HL-60 (cell line): ENCODE results near the gene CRNKL1.

Experiments used
- DNase-seq, 2 experiments: peaks; one replicate each; pipeline ENCODE4 v3.0.0-alpha.2; 2010 to 2020; ENCODE audit warnings: low read depth in 1 of 2, low spot score in 1 of 2
- H3K27ac ChIP-seq: fragments of 250-450 bp; sonication (Bioruptor Pico); replicated peaks from 2 replicates; pipeline ENCODE4 v1.5.1; 2020; ENCODE audit warnings: mild to moderate bottlenecking, moderate library complexity
- H3K27me3 ChIP-seq: fragments of 250-450 bp; sonication (Bioruptor Pico); 2 replicates; pipeline ENCODE4 v1.5.1; 2021; ENCODE audit warnings: mild to moderate bottlenecking, moderate library complexity; ENCODE audit not compliant: insufficient read depth, poor library complexity, severe bottlenecking
- H3K4me3 ChIP-seq: replicated peaks from 2 replicates; pipeline ENCODE4 v1.5.1; 2011; ENCODE audit warnings: mild to moderate bottlenecking, control low read depth, low read length; ENCODE audit not compliant: insufficient read depth
- CTCF ChIP-seq: IDR thresholded peaks from one replicate; pipeline ENCODE4 v1.5.1; 2011; ENCODE audit warnings: low read length, control low read depth, inconsistent platforms; ENCODE audit not compliant: insufficient read depth
- GABPA ChIP-seq: IDR thresholded peaks from 2 replicates; pipeline ENCODE4 v1.6.1; 2012; ENCODE audit warnings: low read depth
- POLR2AphosphoS5 ChIP-seq: IDR thresholded peaks from 2 replicates; pipeline ENCODE4 v1.6.1; 2012; ENCODE audit warnings: low read depth
- SPI1 ChIP-seq: IDR thresholded peaks from 2 replicates; pipeline ENCODE4 v1.6.1; 2012; ENCODE audit warnings: low read depth, mild to moderate bottlenecking, borderline replicate concordance
- TF ChIP-seq, protein P1 (sequence below): IDR thresholded peaks from 2 replicates; pipeline ENCODE4 v1.6.1; 2012; ENCODE audit warnings: low read depth; ENCODE audit not compliant: insufficient replicate concordance

Gene CRNKL1

DNA sequence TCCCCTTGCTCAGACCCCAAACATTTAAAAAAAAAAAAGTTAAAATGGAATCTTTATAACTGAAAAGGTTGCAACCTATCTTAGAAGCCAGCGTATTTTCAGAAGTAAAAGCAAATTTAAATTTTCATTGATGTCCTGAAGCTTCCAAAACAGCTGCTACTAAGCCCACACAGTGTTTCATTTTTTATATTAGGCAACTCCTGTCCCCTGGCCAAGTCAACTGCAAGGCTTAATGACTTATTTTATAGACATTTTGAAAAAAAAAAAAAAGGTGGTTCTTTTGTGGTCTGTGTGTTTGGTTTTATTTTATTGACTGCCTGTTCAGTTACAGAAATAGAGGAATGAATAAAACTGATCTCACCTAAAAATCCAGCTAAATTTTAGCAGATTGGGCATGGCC lies 13.1 kb upstream of the CRNKL1 start:
- DNase-seq: no peak

DNA sequence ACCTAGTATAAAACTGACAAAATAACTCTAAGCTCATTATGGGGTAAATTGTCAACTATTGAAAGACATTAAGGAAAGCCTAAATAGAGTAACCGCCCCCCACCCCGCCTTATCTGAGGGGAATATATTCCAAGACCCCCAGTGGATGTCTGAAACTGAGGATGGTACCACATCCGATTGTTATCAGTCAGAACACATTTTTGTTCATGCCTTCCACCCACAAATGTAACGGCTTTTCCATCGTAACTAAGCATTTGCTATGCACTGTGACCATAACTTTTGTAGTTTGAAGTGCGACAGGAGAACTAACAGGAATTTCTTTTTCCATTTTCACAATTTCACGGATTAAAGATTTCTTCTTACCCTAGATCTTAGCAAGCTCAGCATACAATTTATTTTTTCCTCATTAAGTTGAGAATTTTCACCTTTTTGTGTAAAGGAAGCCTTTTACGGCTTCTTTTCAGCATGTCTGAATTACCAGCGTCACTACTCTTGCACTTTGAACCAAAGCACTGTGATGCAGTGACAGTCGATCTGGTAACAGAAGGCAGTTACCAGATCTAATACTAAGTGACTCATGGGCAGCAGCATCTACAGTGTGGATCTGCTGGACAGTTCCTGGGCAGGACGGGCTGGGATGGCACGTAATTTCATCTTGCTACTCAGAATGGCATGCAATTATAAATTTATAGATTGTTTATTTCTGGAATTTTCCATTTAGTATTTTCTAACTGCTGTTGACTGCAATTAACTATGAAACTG lies 11.9 kb upstream of the CRNKL1 start:
- H3K4me3 ChIP-seq: no peak overlapping the region
- no peak overlapping the region for H3K27ac ChIP-seq
- TF ChIP-seq, protein P1, sequence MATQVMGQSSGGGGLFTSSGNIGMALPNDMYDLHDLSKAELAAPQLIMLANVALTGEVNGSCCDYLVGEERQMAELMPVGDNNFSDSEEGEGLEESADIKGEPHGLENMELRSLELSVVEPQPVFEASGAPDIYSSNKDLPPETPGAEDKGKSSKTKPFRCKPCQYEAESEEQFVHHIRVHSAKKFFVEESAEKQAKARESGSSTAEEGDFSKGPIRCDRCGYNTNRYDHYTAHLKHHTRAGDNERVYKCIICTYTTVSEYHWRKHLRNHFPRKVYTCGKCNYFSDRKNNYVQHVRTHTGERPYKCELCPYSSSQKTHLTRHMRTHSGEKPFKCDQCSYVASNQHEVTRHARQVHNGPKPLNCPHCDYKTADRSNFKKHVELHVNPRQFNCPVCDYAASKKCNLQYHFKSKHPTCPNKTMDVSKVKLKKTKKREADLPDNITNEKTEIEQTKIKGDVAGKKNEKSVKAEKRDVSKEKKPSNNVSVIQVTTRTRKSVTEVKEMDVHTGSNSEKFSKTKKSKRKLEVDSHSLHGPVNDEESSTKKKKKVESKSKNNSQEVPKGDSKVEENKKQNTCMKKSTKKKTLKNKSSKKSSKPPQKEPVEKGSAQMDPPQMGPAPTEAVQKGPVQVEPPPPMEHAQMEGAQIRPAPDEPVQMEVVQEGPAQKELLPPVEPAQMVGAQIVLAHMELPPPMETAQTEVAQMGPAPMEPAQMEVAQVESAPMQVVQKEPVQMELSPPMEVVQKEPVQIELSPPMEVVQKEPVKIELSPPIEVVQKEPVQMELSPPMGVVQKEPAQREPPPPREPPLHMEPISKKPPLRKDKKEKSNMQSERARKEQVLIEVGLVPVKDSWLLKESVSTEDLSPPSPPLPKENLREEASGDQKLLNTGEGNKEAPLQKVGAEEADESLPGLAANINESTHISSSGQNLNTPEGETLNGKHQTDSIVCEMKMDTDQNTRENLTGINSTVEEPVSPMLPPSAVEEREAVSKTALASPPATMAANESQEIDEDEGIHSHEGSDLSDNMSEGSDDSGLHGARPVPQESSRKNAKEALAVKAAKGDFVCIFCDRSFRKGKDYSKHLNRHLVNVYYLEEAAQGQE: peak; percentile 70
- no peak for TF ChIP-seq SPI1
- H3K27me3 ChIP-seq: peaks cover 13% of the 10 kb centered on the region
- no peak for DNase-seq

More for the DNA sequence above, 13.1 kb upstream of the CRNKL1 start:
- Histone ChIP-seq H3K27ac (no peak overlapping the region), H3K27me3 (peaks cover 13% of the 10 kb centered on the region), H3K4me3 (no peak overlapping the region)
- TF ChIP-seq CTCF (no peak), POLR2AphosphoS5 (no peak), GABPA (no peak), SPI1 (no peak)
- TF ChIP-seq, protein P1: no peak

GRCh38 chr20:20060234-20060998 lies 8.2 kb upstream of the CRNKL1 start:
- TF ChIP-seq, protein P1: no peak
- TF ChIP-seq SPI1: no peak
- no peak for TF ChIP-seq CTCF
- TF ChIP-seq GABPA: no peak
- no peak for TF ChIP-seq POLR2AphosphoS5
- Histone ChIP-seq H3K27me3 (peaks cover 13% of the 10 kb centered on the region), H3K27ac (no peak overlapping the region), H3K4me3 (no peak overlapping the region)
- DNase-seq: no peak
